Measurements from ENCODE around the gene GSK3A.

The GSK3A gene

DNA sequence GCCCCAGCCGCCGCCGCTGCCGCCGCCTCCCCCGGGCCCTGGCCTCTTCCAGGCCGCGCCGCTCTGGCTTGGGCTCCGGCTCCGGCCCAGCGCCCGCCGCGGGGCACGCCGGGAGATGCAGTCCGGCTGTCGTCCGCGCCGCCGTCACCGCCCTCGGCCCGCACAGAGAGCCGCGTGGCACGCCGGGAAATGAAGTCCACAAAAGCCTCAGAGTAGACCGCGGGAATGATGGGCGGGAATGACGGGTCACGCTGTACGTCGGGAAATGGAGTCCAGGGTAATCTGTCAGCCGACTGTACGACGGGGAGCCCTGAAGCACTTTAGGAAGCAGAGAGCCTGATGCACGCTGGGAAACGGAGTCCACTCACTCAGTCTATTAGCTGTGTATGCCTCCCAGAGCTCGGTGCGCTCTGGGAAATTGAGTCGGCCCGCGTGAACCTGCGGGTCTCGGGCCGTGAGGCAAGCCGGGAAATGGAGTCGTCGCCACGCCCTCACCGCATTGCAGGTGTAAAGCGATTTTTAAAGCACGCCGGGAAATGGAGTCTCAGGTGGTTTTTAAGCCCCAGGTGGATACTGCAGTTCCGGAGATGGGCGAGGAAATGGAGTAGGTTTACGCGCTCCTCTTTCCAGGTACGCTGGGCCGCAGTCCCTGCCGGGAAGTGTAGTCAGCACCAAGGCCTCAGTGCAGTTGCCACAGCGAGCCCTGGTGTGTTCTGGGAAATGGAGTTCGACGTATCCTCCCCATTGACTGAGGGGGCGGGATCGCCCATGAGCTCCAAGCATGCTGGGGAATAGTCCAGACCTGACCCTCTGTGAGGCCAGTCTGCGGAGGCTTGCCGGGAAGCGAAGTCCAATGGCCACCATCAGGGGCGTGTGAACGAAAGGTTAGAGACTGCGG is at the start of gene GSK3A:
TSS of gene GSK3A (minus strand) at position 91 of the 898 bp plus-strand sequence. CDS start 137 bp downstream, outside the sequence.
- DNase-seq (ENCODE audit: low read depth): peak; percentile 100

DNA sequence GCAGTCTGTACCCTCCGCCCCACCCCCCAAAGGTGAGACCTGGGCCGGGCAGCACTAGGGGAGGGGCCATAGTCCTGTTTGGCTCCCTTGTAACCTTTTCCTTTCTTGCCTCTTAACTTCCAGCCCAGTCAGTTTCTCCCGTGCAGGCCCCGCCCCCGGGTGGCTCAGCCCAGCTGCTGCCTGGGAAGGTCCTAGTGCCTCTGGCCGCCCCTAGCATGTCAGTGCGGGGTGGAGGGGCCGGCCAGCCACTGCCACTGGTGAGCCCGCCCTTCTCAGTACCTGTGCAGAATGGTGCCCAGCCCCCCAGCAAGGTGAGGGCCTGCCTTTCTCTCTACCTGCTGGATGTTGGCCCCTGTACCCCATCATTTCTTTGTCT is 49.0 kb upstream of the GSK3A start:
- DNase-seq (ENCODE audit: low read depth): no peak

DNA sequence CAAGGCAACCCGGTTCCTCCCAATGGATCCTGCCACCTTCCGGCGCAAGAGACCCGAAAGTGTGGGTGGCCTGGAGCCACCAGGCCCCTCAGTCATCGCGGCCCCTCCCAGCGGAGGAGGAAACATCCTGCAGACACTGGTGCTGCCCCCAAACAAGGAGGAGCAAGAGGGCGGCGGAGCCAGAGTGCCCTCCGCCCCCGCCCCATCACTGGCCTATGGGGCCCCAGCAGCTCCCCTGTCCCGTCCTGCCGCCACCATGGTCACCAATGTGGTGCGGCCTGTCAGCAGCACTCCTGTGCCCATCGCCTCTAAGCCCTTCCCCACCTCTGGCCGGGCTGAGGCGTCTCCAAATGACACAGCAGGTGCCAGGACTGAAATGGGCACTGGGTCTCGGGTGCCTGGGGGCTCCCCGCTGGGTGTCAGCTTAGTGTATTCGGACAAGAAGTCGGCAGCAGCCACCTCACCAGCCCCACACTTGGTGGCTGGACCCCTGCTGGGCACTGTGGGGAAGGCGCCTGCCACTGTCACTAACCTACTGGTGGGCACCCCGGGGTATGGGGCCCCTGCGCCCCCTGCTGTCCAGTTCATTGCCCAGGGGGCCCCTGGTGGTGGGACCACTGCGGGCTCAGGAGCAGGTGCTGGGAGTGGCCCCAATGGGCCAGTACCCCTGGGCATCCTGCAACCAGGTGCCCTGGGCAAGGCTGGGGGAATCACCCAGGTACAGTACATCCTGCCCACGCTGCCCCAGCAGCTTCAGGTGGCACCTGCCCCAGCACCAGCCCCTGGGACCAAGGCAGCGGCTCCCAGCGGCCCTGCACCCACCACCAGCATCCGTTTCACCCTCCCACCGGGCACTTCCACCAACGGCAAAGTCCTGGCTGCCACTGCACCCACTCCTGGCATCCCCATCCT is 48.4 kb upstream of the GSK3A start:
- no peak for DNase-seq (ENCODE audit: low read depth)

DNA sequence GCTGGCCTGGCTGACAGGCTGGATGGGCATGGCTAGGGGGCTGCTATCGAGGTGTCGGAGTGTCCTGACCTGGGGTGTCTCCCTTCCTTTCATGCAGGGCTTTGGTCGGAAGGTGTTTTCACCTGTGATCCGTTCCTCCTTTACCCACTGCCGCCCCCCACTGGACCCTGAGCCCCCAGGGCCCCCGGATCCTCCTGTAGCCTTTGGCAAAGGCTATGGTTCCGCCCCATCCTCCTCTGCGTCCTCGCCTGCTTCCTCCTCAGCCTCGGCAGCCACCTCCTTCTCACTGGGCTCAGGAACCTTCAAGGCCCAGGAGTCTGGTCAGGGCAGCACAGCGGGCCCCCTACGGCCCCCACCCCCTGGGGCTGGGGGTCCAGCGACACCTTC is 47.7 kb upstream of the GSK3A start:
- no peak for DNase-seq (ENCODE audit: low read depth)

DNA sequence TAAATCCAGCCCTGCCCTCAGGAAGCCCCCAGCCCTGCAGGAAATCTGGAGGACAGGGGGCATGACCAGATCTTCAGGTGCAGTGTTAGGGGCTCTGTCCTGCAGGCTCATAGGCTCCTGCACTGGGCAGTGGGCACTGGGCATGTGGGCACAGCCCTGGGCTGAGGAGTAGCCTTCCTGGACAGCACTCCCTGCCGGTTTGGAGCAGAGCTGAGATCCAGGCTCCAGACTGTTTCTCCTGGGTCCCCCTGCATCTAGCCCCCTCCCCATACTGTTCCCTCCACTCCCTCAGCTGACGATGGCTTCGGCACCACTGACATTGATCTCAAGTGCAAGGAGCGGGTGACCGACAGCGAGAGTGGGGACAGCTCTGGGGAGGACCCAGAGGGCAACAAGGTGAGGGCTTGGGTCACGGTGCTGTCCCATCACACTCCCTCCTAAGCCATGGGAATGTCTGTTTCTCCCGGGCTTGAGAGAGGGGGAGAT is 47.2 kb upstream of the GSK3A start:
- no peak for DNase-seq (ENCODE audit: low read depth)

DNA sequence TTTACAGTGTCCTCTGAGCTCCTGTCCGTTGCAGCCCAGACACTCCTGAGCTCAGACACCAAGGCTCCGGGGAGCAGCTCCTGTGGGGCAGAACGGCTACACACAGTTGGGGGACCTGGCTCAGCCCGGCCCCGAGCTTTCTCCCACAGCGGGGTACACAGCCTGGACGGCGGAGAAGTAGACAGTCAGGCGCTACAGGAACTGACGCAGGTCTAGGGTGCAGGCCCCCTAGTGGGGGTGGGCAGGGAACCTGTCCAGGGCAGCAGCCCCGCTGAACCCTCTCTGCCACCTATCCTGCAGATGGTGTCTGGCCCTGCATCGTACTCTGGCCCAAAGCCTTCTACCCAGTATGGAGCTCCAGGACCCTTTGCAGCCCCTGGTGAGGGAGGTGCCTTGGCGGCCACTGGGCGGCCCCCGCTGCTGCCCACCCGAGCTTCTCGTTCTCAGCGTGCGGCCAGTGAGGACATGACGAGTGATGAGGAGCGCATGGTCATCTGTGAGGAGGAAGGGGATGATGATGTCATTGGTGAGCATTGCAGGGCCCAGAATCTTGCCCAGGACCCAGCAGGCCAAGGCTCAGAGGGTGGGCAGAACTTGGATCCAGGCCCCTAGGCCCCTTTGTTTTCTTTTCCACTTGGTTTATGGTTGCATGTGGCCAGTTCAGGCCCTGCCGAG is 46.6 kb upstream of the GSK3A start:
- DNase-seq (ENCODE audit: low read depth): no peak

DNA sequence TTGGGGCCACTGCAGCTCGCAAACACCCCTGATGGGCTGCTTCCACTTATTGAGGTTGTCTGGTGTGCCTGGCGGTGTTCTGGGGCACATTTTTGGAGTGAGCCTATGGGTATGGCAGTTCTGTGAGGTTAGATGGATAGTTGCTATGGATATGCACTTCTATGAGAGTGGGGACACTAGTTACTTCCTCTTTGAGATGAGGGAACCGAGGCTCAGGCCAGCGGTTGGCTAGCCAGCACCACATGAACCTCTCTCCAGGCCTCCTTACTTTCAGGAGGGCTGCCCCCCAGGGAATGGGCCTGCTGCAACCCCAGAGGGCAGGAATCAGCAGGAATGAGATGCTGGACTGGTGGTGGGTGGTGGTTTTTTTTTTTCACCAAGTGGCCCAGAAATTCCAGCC is 46.0 kb upstream of the GSK3A start:
- no peak for DNase-seq (ENCODE audit: low read depth)

DNA sequence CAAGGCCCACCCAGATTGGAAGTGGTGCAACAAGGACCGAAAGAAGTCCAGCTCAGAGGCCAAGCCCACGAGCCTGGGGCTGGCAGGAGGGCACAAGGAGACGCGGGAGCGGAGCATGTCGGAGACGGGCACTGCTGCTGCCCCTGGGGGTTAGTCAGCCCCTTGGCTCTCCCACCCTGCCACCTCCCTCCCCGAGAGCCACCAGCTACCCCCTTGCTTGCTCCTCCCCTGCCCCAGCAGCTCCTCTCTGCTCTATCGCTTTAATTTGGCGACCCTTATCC is 45.4 kb upstream of the GSK3A start:
- no peak for DNase-seq (ENCODE audit: low read depth)

DNA sequence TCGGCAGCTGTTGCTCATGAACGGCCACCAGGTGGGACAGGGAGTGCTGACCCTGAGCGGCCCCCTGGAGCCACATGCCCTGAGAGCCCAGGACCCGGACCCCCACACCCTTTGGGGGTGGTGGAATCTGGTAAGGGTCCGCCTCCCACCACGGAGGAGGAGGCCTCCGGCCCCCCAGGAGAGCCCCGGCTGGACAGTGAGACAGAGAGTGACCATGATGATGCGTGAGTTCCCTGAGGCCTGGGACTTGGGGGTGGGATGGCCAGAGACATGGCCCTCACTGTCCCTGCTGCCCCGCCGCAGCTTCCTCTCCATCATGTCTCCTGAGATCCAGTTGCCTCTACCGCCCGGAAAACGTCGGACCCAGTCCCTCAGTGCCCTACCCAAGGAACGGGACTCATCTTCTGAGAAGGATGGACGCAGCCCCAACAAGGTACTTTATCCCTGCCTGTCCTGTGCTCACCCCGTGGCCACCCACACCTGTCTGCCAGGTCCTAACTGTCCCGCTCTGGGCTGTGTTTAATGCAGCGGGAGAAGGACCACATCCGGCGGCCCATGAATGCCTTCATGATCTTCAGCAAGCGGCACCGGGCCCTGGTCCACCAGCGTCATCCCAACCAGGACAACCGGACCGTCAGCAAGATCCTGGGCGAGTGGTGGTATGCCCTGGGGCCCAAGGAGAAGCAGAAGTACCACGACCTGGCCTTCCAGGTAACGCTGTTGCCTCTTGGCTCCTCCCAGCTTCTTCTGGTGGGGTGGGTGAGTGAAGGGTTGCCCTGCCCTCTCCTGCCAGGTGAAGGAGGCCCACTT is 44.8 kb upstream of the GSK3A start:
- DNase-seq (ENCODE audit: low read depth): no peak

DNA sequence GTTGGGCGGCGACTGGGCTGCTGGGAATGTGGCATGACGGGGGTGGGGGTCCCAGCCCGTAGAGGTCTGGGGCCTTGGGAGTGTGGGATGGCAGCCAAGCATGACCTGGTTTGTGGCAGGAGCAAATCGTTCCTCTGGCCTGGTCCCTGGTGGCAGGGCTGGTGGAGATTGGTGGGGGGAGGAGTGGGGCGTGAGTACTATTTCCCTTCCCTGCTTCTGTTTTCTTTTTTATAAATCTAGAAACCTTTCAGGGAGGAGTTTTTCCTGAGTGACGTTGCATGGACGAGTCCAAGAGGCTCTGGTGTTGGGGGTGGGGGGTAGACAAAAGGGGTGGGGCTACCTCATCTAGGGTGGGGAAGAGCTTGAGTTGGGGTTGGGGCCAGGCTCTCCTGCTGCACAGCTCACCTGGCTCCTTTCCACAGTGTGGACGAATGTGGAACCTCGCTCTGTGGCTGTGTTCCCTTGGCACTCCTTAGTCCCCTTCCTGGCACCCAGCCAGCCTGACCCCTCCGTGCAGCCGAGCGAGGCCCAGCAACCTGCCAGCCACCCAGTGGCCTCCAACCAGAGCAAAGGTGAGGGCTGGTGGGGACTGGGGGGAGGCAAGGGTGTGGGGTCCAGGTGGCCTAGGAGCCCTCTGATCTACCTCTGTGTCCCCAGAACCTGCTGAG is 44.1 kb upstream of the GSK3A start:
- peak; percentile 49 for DNase-seq (ENCODE audit: low read depth)

DNA sequence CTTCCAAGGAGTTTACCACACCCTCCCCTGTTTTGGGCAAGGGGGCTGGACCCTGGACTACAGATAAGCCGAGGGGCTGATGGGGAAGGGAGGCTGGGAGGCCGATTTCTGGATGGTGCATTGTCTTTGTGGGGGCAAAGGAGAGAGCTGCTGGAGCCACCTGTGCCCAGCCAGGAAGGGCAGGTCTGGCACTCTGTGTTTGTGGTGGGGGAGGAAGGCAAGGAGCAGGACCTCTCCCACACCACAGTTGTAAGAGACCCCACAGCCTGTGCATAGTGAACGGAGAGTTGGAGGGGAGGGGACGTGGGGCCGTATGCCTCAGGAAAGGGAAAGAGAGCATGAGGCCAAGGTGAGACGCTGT is 43.6 kb upstream of the GSK3A start:
- DNase-seq (ENCODE audit: low read depth): no peak

DNA sequence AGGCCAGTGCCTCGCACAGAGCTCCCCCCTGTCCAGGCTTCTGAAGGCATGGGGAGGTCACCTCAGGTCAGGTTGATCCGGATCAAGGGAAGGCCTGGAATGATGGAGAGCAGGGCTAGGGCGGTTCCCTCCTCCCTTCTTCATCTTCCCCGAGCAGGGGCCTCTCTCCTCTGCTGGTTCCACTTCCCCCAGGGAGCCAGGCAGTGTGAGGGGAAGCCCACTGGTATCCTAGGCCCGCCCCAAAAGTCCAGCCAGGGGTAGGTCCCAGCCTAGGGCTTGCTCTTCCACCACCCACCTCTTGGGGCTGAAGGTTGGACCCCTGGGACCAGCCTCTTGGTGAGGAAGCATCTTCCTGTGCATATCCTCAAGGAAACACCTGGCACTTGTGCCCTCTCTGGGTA is 43.1 kb upstream of the GSK3A start:
- DNase-seq (ENCODE audit: low read depth): no peak

DNA sequence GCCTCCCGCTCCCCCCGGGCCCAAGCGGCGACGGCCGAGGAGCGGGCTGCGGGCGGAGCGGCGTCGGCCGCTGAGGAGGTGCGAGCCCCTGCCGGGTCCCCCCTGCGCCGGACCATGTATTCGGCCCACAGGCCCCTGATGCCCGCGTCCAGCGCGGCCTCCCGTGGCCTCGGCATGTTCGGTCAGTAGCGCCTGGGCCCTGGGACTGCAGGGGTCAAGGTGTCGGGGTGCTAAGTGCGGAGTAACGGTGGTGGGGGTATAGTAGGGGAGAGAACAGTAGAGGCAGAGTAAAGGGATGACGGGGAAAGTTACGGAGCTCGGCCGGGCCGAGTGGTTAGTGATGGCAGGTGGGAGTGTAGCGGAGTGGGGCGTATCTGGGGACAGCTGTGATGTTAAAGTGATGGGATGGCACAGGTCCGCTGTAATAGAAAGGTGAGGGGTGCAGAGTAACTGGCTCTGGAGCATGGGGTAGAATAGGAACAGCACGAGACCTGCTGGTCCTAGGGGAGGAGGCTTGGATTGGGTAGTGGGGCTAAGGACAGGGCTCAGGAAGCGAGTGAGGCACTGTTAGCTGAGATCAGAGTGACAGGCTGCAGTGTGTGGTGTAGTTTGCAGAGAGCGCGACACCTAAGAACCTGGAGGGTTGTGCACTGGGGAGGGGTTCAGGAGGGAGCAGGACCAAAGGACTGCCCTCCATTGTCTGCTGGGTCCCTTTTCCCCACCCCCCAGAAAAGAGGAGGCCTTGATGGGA is 42.4 kb upstream of the GSK3A start:
- DNase-seq (ENCODE audit: low read depth): no peak

DNA sequence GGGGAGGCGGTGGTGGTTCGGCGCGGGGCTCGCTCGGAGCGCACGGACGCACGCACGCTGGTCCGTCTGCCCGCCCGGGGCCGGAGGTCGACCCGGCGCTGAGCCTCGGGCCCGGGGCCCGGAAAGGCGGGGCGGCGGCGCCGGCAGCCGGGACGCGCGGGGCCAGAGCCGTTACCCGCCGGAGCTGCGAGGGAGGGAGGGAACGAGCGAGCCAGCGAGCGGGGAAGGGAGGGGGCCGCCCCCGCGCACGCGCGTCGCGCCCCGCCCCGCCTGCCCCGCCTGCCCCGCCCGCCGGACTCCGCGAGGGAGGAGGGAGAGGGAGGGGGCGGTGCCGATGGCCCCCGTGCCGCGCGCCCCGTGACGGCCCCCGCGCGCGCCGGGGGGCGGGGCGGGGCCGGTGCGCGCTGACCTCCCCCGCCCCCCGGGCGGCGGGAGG is 41.7 kb upstream of the GSK3A start:
- DNase-seq (ENCODE audit: low read depth): peak; percentile 77

DNA sequence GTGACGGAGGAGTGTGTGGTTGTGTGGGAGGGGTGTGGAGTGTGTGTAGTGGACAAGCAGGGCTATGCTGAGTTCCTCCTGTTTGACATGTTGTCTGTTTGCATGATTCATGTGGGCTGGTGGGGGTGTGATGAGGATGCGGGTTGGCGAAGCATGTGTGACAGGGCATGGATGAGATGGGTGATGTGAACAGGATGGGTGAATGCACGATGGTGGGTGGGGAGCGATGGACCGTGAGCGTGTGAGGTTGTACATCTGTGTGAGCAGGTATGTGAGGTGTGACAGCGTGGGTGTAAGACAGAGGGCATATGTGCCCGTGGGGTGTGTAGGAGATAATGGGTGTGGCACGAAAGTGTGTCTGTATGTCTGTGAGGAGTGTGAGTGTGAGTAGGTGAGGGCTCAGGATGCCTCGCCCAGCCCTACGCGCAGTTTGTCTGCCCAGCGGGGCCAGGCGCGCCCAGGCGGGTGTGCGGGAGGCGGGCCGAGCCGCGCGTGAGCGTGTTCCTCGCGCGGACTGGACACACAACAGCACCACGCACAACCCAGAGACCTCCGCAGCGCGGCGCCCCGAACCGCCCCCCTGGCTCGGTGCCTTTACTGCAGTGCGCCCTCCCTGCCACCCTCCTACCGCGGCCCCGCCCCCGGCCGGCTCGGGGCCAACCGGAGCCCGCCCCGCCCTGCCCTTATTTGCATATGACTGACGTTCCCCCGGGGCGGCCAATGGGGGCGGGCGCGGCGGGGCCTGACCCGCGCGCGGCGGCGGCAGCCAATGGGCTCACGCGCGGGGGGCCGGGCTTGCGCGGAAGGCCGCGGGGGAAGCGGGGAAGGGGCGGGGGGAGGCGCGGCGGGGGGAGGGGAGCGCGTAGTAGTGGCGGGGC is 41.0 kb upstream of the GSK3A start:
- peak; percentile 93 for DNase-seq (ENCODE audit: low read depth)

DNA sequence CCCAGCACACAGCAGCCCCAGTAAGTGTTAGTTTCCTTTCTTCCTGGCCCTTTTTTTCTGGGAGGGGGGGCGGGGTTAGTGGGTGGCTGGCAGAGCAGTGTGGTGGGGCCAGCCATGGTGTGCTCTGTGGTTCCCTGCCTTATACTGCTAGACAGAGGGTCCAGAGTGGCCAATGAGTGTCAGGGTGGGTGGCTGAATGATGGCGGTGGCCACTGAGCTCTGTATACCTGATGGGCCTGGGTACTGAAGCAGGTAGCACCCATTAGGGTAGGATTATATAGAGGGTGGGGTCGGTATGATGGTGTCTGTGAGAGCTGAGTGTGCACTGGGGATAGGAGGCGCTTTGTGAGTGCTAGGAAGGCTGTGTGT is 40.4 kb upstream of the GSK3A start:
- no peak for DNase-seq (ENCODE audit: low read depth)

DNA sequence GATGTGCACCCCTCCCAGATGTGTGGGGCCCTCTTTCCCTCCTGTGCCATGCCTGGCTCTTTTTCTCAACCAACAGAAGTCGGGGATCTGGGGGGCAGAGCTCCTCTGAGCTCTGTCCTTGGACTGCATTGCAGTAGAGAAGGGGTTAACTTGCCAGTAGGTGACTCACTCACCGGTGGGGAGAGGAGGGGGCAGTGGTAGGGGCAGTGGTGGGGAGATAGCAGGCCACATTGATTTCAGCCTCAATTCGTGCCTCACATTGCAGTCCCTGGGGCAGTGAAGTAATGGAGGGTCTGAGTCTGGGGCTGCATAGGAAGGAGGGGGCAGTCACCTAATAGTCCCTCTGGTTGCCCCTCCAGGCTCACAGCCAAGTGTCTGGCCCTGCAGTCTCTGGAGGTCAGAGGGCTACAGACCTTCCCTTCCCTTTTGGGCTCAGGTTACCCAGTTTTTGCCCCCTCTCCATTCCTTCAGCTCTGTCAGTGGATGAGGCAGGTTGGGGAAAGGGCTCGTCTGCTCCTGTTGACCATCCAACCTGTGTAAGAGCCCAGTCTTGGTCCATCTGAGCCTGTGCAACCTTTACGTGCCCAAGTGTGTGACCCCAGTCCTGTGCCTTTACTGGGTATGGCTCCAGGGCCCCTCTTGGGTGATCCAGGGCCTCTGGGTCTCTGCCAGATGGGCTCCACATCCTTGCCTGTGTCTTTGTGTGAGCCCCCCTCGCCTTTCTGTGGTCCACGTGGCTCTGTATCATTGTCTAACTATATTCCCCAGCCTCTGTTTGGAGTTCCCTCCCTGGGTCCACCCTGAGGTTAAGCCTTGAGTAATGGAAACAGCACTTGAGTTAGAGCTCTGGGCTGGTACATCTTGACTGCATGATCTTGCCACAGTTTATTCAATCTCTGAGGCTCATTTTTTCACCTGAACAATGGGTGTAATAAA is 39.7 kb upstream of the GSK3A start:
- peak; percentile 41 for DNase-seq (ENCODE audit: low read depth)

DNA sequence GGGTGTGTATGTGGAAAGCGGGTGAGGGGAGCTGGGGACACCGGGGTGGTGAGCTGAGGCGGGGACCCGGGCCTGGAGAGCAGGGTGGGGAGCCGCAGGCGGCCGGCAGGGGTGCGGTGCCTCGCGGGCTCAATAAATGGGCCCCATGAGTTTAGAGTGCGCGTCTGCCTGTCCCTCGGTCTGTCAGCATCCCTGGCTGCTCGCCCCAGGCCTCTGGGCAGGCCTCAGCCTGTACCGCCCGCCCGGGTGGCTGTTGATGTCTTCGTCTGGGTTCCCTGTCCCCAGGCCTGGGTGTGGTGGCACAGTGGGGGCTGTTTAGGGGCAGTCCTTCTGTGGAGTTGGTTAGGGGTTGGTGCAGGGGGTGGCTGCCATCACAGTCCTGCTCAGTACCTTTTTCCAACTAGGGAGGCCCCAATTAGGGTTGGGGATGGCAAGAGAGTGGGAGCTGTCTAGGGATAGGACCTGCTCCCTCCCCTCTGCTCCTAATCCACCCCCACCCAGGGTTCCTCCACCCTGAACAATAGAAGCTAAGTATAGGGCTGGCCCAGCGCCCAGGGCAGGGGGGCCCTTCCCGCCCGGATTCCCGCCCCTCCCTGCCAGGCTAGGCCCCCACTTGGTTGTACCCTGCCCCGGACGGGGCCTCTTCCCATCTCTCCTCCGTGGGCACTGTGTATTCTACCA is 38.9 kb upstream of the GSK3A start:
- DNase-seq (ENCODE audit: low read depth): no peak

All from iris pigment epithelial cell (primary cell).